Smooth muscle cell (in vitro differentiated cells): ENCODE results near the gene AFF2. TPM values are rescaled to one million over a fixed set of nuclear protein-coding genes. Genes with fewer than 3 reads are reported as not detected.
A peak's percentile ranks its signal among the peaks of the same experiment; 100 is the strongest.

Experiments used
- DNase-seq: peaks from one replicate; lab custom pipeline; 2025; ENCODE audit not compliant: unreplicated experiment; lab: John Stamatoyannopoulos, UW
- H2AFZ ChIP-seq: fragments of 200-600 bp; sonication (generic); 2 replicates; pipeline ENCODE4 v1.6.0; 2016; ENCODE audit warnings: antibody characterized with exemption, low read depth, mild to moderate bottlenecking
- H3F3A ChIP-seq: fragments of 200-600 bp; sonication (generic); 2 replicates; pipeline ENCODE4 v1.6.0; 2017; ENCODE audit warnings: antibody characterized with exemption, low read depth
- H3K27ac ChIP-seq: fragments of 200-600 bp; sonication (generic); 2 replicates; pipeline ENCODE4 v1.5.1; 2016; ENCODE audit warnings: low read depth, mild to moderate bottlenecking
- H3K27me3 ChIP-seq: fragments of 200-600 bp; sonication (generic); 2 replicates; pipeline ENCODE4 v1.6.1; 2016; ENCODE audit warnings: low read depth, mild to moderate bottlenecking
- H3K36me3 ChIP-seq: fragments of 200-600 bp; sonication (generic); 2 replicates; pipeline ENCODE4 v1.5.1; 2016; ENCODE audit warnings: low read depth
- H3K4me1 ChIP-seq: fragments of 200-600 bp; sonication (generic); 2 replicates; pipeline ENCODE4 v1.5.1; 2016; ENCODE audit warnings: low read depth
- H3K4me2 ChIP-seq: fragments of 200-600 bp; sonication (generic); 2 replicates; pipeline ENCODE4 v1.6.0; 2016; ENCODE audit warnings: mild to moderate bottlenecking
- H3K4me3 ChIP-seq: fragments of 200-600 bp; sonication (generic); 2 replicates; pipeline ENCODE4 v1.5.1; 2016; ENCODE audit warnings: mild to moderate bottlenecking
- H3K79me2 ChIP-seq: fragments of 200-600 bp; sonication (generic); 2 replicates; pipeline ENCODE4 v1.6.0; 2016; ENCODE audit warnings: low read depth, mild to moderate bottlenecking
- H3K9ac ChIP-seq: fragments of 200-600 bp; sonication (generic); 2 replicates; pipeline ENCODE4 v1.6.0; 2016; ENCODE audit warnings: low read depth
- H3K9me3 ChIP-seq: fragments of 200-600 bp; sonication (generic); replicated peaks from 2 replicates; pipeline ENCODE4 v1.5.1; 2016; ENCODE audit warnings: low read depth
- H4K20me1 ChIP-seq: fragments of 200-600 bp; sonication (generic); 2 replicates; pipeline ENCODE4 v1.6.0; 2016; ENCODE audit warnings: low read depth
- WGBS: methylation state at CpG from one replicate; pipeline ENCODE4 v1.1.7; 2016; ENCODE audit warnings: low lambda C conversion rate; 5-methylcytosine and 5-hydroxymethylcytosine counted together
- polyA plus RNA-seq: library from polyadenylated mRNA; unstranded; fragments of >200 nt; fragmentation: Nextera tagmentation; extraction: Ambion mirVana; gene quantifications from 2 replicates; pipeline ENCODE4 v1.2.1, GENCODE V29; 2016
- total RNA-seq: library from RNA; depleted of rRNA; stranded (reverse); fragments of >200 nt; gene quantifications from 2 replicates; pipeline ENCODE4 v1.2.3, GENCODE V29; 2014
- TF ChIP-seq, protein P1 (sequence below): fragments of 200-600 bp; sonication (generic); IDR thresholded peaks from 2 replicates; pipeline ENCODE4 v1.5.1; 2017; ENCODE audit warnings: borderline replicate concordance, mild to moderate bottlenecking, antibody characterized with exemption; ENCODE audit not compliant: insufficient read depth, poor library complexity, severe bottlenecking

Gene AFF2
- total and polyA plus RNA-seq, 2 experiments from 2014 or later: 0.57 to 3.6 TPM

- DNase-seq: no peak
- H2AFZ ChIP-seq: no peak overlapping the region
- TF ChIP-seq, protein P1, sequence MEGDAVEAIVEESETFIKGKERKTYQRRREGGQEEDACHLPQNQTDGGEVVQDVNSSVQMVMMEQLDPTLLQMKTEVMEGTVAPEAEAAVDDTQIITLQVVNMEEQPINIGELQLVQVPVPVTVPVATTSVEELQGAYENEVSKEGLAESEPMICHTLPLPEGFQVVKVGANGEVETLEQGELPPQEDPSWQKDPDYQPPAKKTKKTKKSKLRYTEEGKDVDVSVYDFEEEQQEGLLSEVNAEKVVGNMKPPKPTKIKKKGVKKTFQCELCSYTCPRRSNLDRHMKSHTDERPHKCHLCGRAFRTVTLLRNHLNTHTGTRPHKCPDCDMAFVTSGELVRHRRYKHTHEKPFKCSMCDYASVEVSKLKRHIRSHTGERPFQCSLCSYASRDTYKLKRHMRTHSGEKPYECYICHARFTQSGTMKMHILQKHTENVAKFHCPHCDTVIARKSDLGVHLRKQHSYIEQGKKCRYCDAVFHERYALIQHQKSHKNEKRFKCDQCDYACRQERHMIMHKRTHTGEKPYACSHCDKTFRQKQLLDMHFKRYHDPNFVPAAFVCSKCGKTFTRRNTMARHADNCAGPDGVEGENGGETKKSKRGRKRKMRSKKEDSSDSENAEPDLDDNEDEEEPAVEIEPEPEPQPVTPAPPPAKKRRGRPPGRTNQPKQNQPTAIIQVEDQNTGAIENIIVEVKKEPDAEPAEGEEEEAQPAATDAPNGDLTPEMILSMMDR: no peak
- WGBS: 57% methylated on average over 6 of the region's 6 CpGs
- H3K4me3 ChIP-seq: no peak overlapping the region
- H3K4me2 ChIP-seq: peak overlapping the region; percentile 10
- H3K36me3 ChIP-seq: no peaks in the 10 kb centered on the region
- no peaks in the 10 kb centered on the region for H3K79me2 ChIP-seq
- H3F3A ChIP-seq: no peaks in the 10 kb centered on the region
- no peaks in the 10 kb centered on the region for H4K20me1 ChIP-seq
- H3K9ac ChIP-seq: no peak overlapping the region
- no peaks in the 10 kb centered on the region for H3K9me3 ChIP-seq
- no peak overlapping the region for H3K27ac ChIP-seq
- peaks cover 16% of the 10 kb centered on the region for H3K4me1 ChIP-seq
- H3K27me3 ChIP-seq: no peaks in the 10 kb centered on the region
Measured at GRCh38 chrX:148600131-148600530, 99.7 kb downstream of the AFF2 start.

- DNase-seq: no peak
- H3K4me2 ChIP-seq: peak overlapping the region; percentile 10
- no peak overlapping the region for H3K4me3 ChIP-seq
- TF ChIP-seq, protein P1: no peak
- no peak overlapping the region for H2AFZ ChIP-seq
- no peaks in the 10 kb centered on the region for H3K79me2 ChIP-seq
- no peaks in the 10 kb centered on the region for H4K20me1 ChIP-seq
- H3K36me3 ChIP-seq: no peaks in the 10 kb centered on the region
- WGBS: 89% methylated on average over 2 of the region's 2 CpGs
- H3K9ac ChIP-seq: no peak overlapping the region
- H3F3A ChIP-seq: no peaks in the 10 kb centered on the region
- no peaks in the 10 kb centered on the region for H3K27me3 ChIP-seq
- H3K9me3 ChIP-seq: no peaks in the 10 kb centered on the region
- H3K4me1 ChIP-seq: peaks cover 16% of the 10 kb centered on the region
- H3K27ac ChIP-seq: no peak overlapping the region
Measured at GRCh38 chrX:148600581-148600980, 100.2 kb downstream of the AFF2 start.

- Histone ChIP-seq H4K20me1 (no peaks in the 10 kb centered on the region), H3K79me2 (no peaks in the 10 kb centered on the region), H3K4me3 (no peak overlapping the region), H3K9me3 (no peaks in the 10 kb centered on the region), H3K9ac (no peak overlapping the region), H3K4me2 (peak overlapping the region; percentile 10), H3F3A (no peaks in the 10 kb centered on the region), H2AFZ (no peak overlapping the region), H3K36me3 (no peaks in the 10 kb centered on the region), H3K4me1 (peaks cover 16% of the 10 kb centered on the region), H3K27me3 (no peaks in the 10 kb centered on the region), H3K27ac (no peak overlapping the region)
- 39% methylated on average over 4 of the region's 4 CpGs for WGBS
- no peak for DNase-seq
- TF ChIP-seq, protein P1: no peak
Measured at GRCh38 chrX:148601034-148601433, 100.6 kb downstream of the AFF2 start.

- no peaks in the 10 kb centered on the region for H3K79me2 ChIP-seq
- TF ChIP-seq, protein P1: no peak
- no peak for DNase-seq
- H3K4me1 ChIP-seq: no peaks in the 10 kb centered on the region
- H2AFZ ChIP-seq: no peak overlapping the region
- H4K20me1 ChIP-seq: no peaks in the 10 kb centered on the region
- H3K9ac ChIP-seq: no peak overlapping the region
- no peaks in the 10 kb centered on the region for H3K9me3 ChIP-seq
- no peaks in the 10 kb centered on the region for H3K36me3 ChIP-seq
- H3K4me3 ChIP-seq: no peak overlapping the region
- WGBS: 75% methylated on average over 4 of the region's 4 CpGs
- no peak overlapping the region for H3K4me2 ChIP-seq
- H3K27me3 ChIP-seq: no peaks in the 10 kb centered on the region
- H3K27ac ChIP-seq: no peak overlapping the region
- no peaks in the 10 kb centered on the region for H3F3A ChIP-seq
Measured at GRCh38 chrX:148609515-148610327, 109.3 kb downstream of the AFF2 start.
